Middle frontal gyrus (tissue), 1 donor: ENCODE data around the gene ACTR8.

Source experiments
- DNase-seq: peaks from one replicate; pipeline ENCODE4 v3.0.0-alpha.2; 2015; ENCODE audit warnings: low spot score; ENCODE audit errors: extremely low spot score

Gene ACTR8

GRCh38 chr3:53863145-53863544, 18.8 kb downstream of the ACTR8 start:
- no peak for DNase-seq

GRCh38 chr3:53862241-53862640, 19.7 kb downstream of the ACTR8 start:
- no peak for DNase-seq

GRCh38 chr3:53860196-53860595, 21.8 kb downstream of the ACTR8 start:
- DNase-seq = no peak

GRCh38 chr3:53859178-53859577, 22.8 kb downstream of the ACTR8 start:
- DNase-seq = no peak

- DNase-seq = no peak
Measured at GRCh38 chr3:53858096-53858741, 23.7 kb downstream of the ACTR8 start.

GRCh38 chr3:53856964-53857363, 25.0 kb downstream of the ACTR8 start:
- no peak for DNase-seq

GRCh38 chr3:53850895-53851294, 31.1 kb downstream of the ACTR8 start:
- DNase-seq = no peak

- no peak for DNase-seq
Measured at GRCh38 chr3:53849916-53850315, 32.0 kb downstream of the ACTR8 start.

- no peak for DNase-seq
Measured at GRCh38 chr3:53846851-53847155, 35.1 kb downstream of the ACTR8 start.

GRCh38 chr3:53846134-53846850, 35.7 kb downstream of the ACTR8 start, which contains the start of the genes CHDH and IL17RB:
Gene CHDH (minus strand): TSS chr3:53846419. CDS start chr3:53824008, 22,411 bp downstream.
Gene IL17RB (plus strand): TSS chr3:53846568. CDS start chr3:53846589, 21 bp downstream.
- DNase-seq = peak; percentile 29

GRCh38 chr3:53845881-53846133, 36.1 kb downstream of the ACTR8 start:
- DNase-seq = no peak

GRCh38 chr3:53845103-53845880, 36.7 kb downstream of the ACTR8 start:
- peak; percentile 20 for DNase-seq

- no peak for DNase-seq
Measured at GRCh38 chr3:53844262-53845102, 37.5 kb downstream of the ACTR8 start.

GRCh38 chr3:53843195-53844177, 38.5 kb downstream of the ACTR8 start:
- no peak for DNase-seq

GRCh38 chr3:53842436-53843194, 39.3 kb downstream of the ACTR8 start:
- DNase-seq = peak; percentile 15

GRCh38 chr3:53841296-53841695, 40.7 kb downstream of the ACTR8 start:
- DNase-seq = no peak

- no peak for DNase-seq
Measured at GRCh38 chr3:53837331-53837730, 44.6 kb downstream of the ACTR8 start.

GRCh38 chr3:53836084-53836872, 45.7 kb downstream of the ACTR8 start:
- DNase-seq = no peak

GRCh38 chr3:53835257-53835656, 46.7 kb downstream of the ACTR8 start:
- DNase-seq = no peak
